H7 (cell line): Measurements from ENCODE around the gene EFCC1. TPM values are rescaled to one million over a fixed set of nuclear protein-coding genes. Genes with fewer than 3 reads are reported as not detected.

Source experiments
- total RNA-seq: library from RNA; depleted of rRNA; stranded (reverse); fragments of >200 nt; shearing (Covaris generic); gene quantifications from 2 replicates; pipeline ENCODE4 v1.2.3, GENCODE V29; 2014; rRNA removed

EFCC1 gene
- total RNA-seq, 1 experiment from 2014 or later, result 0.21 TPM

Other genes with a start within 250 kb of the EFCC1 start
- gene ACAD9, start 121.7 kb upstream of the EFCC1 start, total RNA-seq, result 20.1 and 20.4 TPM in 2 replicates
- 0.87 and 1.7 TPM in 2 replicates for gene CFAP92, start 7.2 kb upstream of the EFCC1 start, total RNA-seq
- gene GP9, start 59.5 kb downstream of the EFCC1 start, total RNA-seq, result not detected in 2 replicates
- 31.9 and 39.4 TPM in 2 replicates for gene RAB43, start 120.5 kb downstream of the EFCC1 start, total RNA-seq
- 24.1 and 26.2 TPM in 2 replicates for gene ISY1, start 159.8 kb downstream of the EFCC1 start, total RNA-seq
- gene CNBP, start 182.6 kb downstream of the EFCC1 start, total RNA-seq, result 351 and 430 TPM in 2 replicates
- 138 TPM in 2 replicates for gene COPG1, start 248.3 kb downstream of the EFCC1 start, total RNA-seq